Measurements from ENCODE around the gene CLEC4C.
"Not testable (repeated sequence)": the region's sequence is repeated elsewhere in the genome, so short reads cannot be mapped to it uniquely, and the experiment has no call there.

The CLEC4C gene
- total RNA-seq = 0 reads per million in 2 experiments

GRCh38 chr12:7747246-7747645, at the start of gene CLEC4C:
CLEC4C (minus strand) TSS chr12:7747375; CDS start chr12:7747348, 27 bp downstream.
- no peak for DNase-seq (ENCODE audit: low read depth)

GRCh38 chr12:7793211-7793610, 46.0 kb upstream of the CLEC4C start:
- DNase-seq (ENCODE audit: low read depth) = no peak

- not testable (repeated sequence) for DNase-seq (ENCODE audit: low read depth)
Observed at GRCh38 chr12:7788884-7789528, 41.8 kb upstream of the CLEC4C start, which contains the start of gene NANOG. NANOG (plus strand) TSS chr12:7789402; CDS start chr12:7789615, 213 bp downstream.

GRCh38 chr12:7788294-7788660, 41.1 kb upstream of the CLEC4C start:
- DNase-seq (ENCODE audit: low read depth) = no peak

- DNase-seq (ENCODE audit: low read depth) = no peak
Observed at GRCh38 chr12:7787574-7788293, 40.6 kb upstream of the CLEC4C start.

GRCh38 chr12:7784701-7785100, 37.5 kb upstream of the CLEC4C start:
- DNase-seq (ENCODE audit: low read depth) = no peak

- not testable (repeated sequence) for DNase-seq (ENCODE audit: low read depth)
Observed at GRCh38 chr12:7783433-7783832, 36.3 kb upstream of the CLEC4C start.

- no peak for DNase-seq (ENCODE audit: low read depth)
Observed at GRCh38 chr12:7782055-7782454, 34.9 kb upstream of the CLEC4C start.

- DNase-seq (ENCODE audit: low read depth) = no peak
Observed at GRCh38 chr12:7781274-7781673, 34.1 kb upstream of the CLEC4C start.

- DNase-seq (ENCODE audit: low read depth) = no peak
Observed at GRCh38 chr12:7769999-7770398, 22.8 kb upstream of the CLEC4C start.

GRCh38 chr12:7758766-7759140, 11.6 kb upstream of the CLEC4C start:
- no peak for DNase-seq (ENCODE audit: low read depth)

GRCh38 chr12:7756993-7757392, 9.8 kb upstream of the CLEC4C start:
- DNase-seq (ENCODE audit: low read depth) = no peak

GRCh38 chr12:7755668-7756067, 8.5 kb upstream of the CLEC4C start:
- not testable (repeated sequence) for DNase-seq (ENCODE audit: low read depth)

GRCh38 chr12:7751941-7752922, 5.1 kb upstream of the CLEC4C start:
- DNase-seq (ENCODE audit: low read depth) = not testable (repeated sequence)

GRCh38 chr12:7751394-7751793, 4.2 kb upstream of the CLEC4C start:
- DNase-seq (ENCODE audit: low read depth) = no peak

- DNase-seq (ENCODE audit: low read depth) = no peak
Observed at GRCh38 chr12:7750350-7750749, 3.2 kb upstream of the CLEC4C start.

GRCh38 chr12:7749442-7749841, 2.3 kb upstream of the CLEC4C start:
- DNase-seq (ENCODE audit: low read depth) = no peak

GRCh38 chr12:7748852-7749251, 1.7 kb upstream of the CLEC4C start:
- DNase-seq (ENCODE audit: low read depth) = no peak

- no peak for DNase-seq (ENCODE audit: low read depth)
Observed at GRCh38 chr12:7732993-7733392, 14.2 kb downstream of the CLEC4C start.

- no peak for DNase-seq (ENCODE audit: low read depth)
Observed at GRCh38 chr12:7731486-7731885, 15.7 kb downstream of the CLEC4C start.

- DNase-seq (ENCODE audit: low read depth) = not testable (repeated sequence)
Observed at GRCh38 chr12:7730984-7731383, 16.2 kb downstream of the CLEC4C start.

- DNase-seq (ENCODE audit: low read depth) = no peak
Observed at GRCh38 chr12:7729746-7730145, 17.4 kb downstream of the CLEC4C start.
